GM10248 (cell line): ENCODE results near the gene SLC41A3.
"Not testable (repeated sequence)": the region's sequence is repeated elsewhere in the genome, so short reads cannot be mapped to it uniquely, and the experiment has no call there.

Source experiments
- CTCF ChIA-PET: fragments of 300-600 bp; sonication (Branson Sonifier 250); formaldehyde crosslinking; extraction: SDS; loops from one replicate; lab custom pipeline; 2021; ENCODE audit warnings: antibody characterized with exemption; lab: Yijun Ruan, JAX
- POLR2A ChIA-PET: fragments of 350-650 bp; sonication (Branson Sonifier 250); formaldehyde crosslinking; extraction: SDS; loops from one replicate; lab custom pipeline; 2020; ENCODE audit warnings: antibody characterized with exemption; lab: Yijun Ruan, JAX
- DNase-seq: peaks from one replicate; pipeline ENCODE4 v3.0.0; 2012; ENCODE audit errors: extremely low spot score
- CTCF ChIP-seq: IDR thresholded peaks from 2 replicates; pipeline ENCODE4 v1.5.1; 2012; ENCODE audit warnings: mild to moderate bottlenecking, low read depth; ENCODE audit errors: extremely low read depth, missing control alignments, control extremely low read depth

The SLC41A3 gene

GRCh38 chr3:126100269-126100633 lies 16.3 kb upstream of the SLC41A3 start:
- CTCF ChIA-PET, result no interaction called here
- DNase-seq, result no peak
- POLR2A ChIA-PET, result no interaction called here
- no peak for TF ChIP-seq CTCF

GRCh38 chr3:126098391-126098858 lies 14.5 kb upstream of the SLC41A3 start:
- CTCF ChIA-PET, result interaction anchor here (0.9 kb wide), 1 partner anchor 11 kb away, joined by 3 read pairs; no protein-coding TSS in a partner anchor
- DNase-seq, result no peak
- TF ChIP-seq CTCF, result no peak
- POLR2A ChIA-PET, result no interaction called here

GRCh38 chr3:126097801-126098200 lies 13.9 kb upstream of the SLC41A3 start:
- DNase-seq, result no peak
- POLR2A ChIA-PET, result no interaction called here
- no peak for TF ChIP-seq CTCF
- CTCF ChIA-PET, result interaction anchor here (0.9 kb wide), 1 partner anchor 12 kb away, joined by 3 read pairs; no protein-coding TSS in a partner anchor

- CTCF ChIA-PET, POLR2A ChIA-PET, DNase-seq: not testable (repeated sequence)
Observed at GRCh38 chr3:126096274-126096673, 12.3 kb upstream of the SLC41A3 start.

GRCh38 chr3:126092128-126092527 lies 8.2 kb upstream of the SLC41A3 start:
- POLR2A ChIA-PET, CTCF ChIA-PET, DNase-seq: not testable (repeated sequence)

- CTCF ChIA-PET, result interaction anchor here (0.8 to 1.9 kb wide), 4 partner anchors 9 to 46 kb away, joined by 3 to 6 read pairs (median 4); no protein-coding TSS in a partner anchor
Observed at GRCh38 chr3:126087552-126088175, 3.7 kb upstream of the SLC41A3 start.

GRCh38 chr3:126085841-126086240 lies 1.9 kb upstream of the SLC41A3 start:
- TF ChIP-seq CTCF, result no peak
- ChIA-PET POLR2A (no interaction called here), CTCF (interaction anchor here (1.4 kb wide), 1 partner anchor 17 kb away, joined by 3 read pairs; no protein-coding TSS in a partner anchor)
- DNase-seq, result no peak

More at GRCh38 chr3:126087552-126088175, 3.7 kb upstream of the SLC41A3 start:
- DNase-seq, result no peak
- POLR2A ChIA-PET, result no interaction called here
- no peak for TF ChIP-seq CTCF
